Neural crest cell (in vitro differentiated cells): ENCODE measurements around the gene KRTAP20-4. TPM values are rescaled to one million over a fixed set of nuclear protein-coding genes. Genes with fewer than 3 reads are reported as not detected.

Source experiments
- DNase-seq: peaks from one replicate; pipeline ENCODE4 v3.0.0; 2021; ENCODE audit warnings: low read depth, mixed read lengths, low spot score
- H3K27ac Mint-ChIP-seq: one replicate; pipeline ENCODE4 v1.8.0; 2021; ENCODE audit warnings: mild to moderate bottlenecking, mixed read lengths; ENCODE audit not compliant: unreplicated experiment
- H3K27me3 Mint-ChIP-seq: 2 replicates; pipeline ENCODE4 v1.8.0; 2021; ENCODE audit warnings: low read depth, mild to moderate bottlenecking, mixed read lengths
- H3K36me3 Mint-ChIP-seq: 2 replicates; pipeline ENCODE4 v1.8.0; 2021; ENCODE audit warnings: low read depth, mild to moderate bottlenecking, mixed read lengths
- H3K4me1 Mint-ChIP-seq: 2 replicates; pipeline ENCODE4 v1.8.0; 2021; ENCODE audit warnings: mixed read lengths
- H3K4me3 Mint-ChIP-seq: one replicate; pipeline ENCODE4 v1.8.0; 2021; ENCODE audit warnings: mild to moderate bottlenecking, mixed read lengths
- H3K9me3 Mint-ChIP-seq: 2 replicates; pipeline ENCODE4 v1.8.0; 2021; ENCODE audit warnings: mixed read lengths
- total RNA-seq: library from RNA; stranded (reverse); gene quantifications from 2 replicates; pipeline ENCODE4 v1.2.1, GENCODE V29; 2021
- TF ChIP-seq, protein P1 (sequence below): fragments of 200-600 bp; sonication (generic); conservative IDR thresholded peaks from 2 replicates; pipeline ENCODE4 v1.5.0; 2021; ENCODE audit warnings: antibody characterized with exemption, mild to moderate bottlenecking

KRTAP20-4 gene
- total RNA-seq, 1 donor from 2014 or later, result not detected

GRCh38 chr21:30613836-30614235 is 6.6 kb upstream of the KRTAP20-4 start, which contains the start of gene KRTAP6-1:
Gene KRTAP6-1, minus strand, starts transcription at chr21:30613930. Its CDS starts 26 bp downstream, at chr21:30613904.
- TF ChIP-seq, protein P1, sequence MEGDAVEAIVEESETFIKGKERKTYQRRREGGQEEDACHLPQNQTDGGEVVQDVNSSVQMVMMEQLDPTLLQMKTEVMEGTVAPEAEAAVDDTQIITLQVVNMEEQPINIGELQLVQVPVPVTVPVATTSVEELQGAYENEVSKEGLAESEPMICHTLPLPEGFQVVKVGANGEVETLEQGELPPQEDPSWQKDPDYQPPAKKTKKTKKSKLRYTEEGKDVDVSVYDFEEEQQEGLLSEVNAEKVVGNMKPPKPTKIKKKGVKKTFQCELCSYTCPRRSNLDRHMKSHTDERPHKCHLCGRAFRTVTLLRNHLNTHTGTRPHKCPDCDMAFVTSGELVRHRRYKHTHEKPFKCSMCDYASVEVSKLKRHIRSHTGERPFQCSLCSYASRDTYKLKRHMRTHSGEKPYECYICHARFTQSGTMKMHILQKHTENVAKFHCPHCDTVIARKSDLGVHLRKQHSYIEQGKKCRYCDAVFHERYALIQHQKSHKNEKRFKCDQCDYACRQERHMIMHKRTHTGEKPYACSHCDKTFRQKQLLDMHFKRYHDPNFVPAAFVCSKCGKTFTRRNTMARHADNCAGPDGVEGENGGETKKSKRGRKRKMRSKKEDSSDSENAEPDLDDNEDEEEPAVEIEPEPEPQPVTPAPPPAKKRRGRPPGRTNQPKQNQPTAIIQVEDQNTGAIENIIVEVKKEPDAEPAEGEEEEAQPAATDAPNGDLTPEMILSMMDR, result no peak
- Mint-ChIP-seq H3K27ac (no peak within 1 kb of the TSS), H3K27me3 (no peaks in the 10 kb centered on the region), H3K9me3 (peaks cover 16% of the 10 kb centered on the region), H3K36me3 (peaks cover 2% of the 10 kb centered on the region), H3K4me1 (no peaks in the 10 kb centered on the region), H3K4me3 (no peak within 1 kb of the TSS)
- DNase-seq, result no peak

- TF ChIP-seq, protein P1, result no peak
- Mint-ChIP-seq H3K4me3 (no peak overlapping the region), H3K4me1 (no peaks in the 10 kb centered on the region), H3K9me3 (peaks cover 15% of the 10 kb centered on the region), H3K36me3 (peaks cover 2% of the 10 kb centered on the region), H3K27me3 (no peaks in the 10 kb centered on the region), H3K27ac (no peak overlapping the region)
- DNase-seq, result no peak
Measured at GRCh38 chr21:30615199-30615598, 5.2 kb upstream of the KRTAP20-4 start.

DNA sequence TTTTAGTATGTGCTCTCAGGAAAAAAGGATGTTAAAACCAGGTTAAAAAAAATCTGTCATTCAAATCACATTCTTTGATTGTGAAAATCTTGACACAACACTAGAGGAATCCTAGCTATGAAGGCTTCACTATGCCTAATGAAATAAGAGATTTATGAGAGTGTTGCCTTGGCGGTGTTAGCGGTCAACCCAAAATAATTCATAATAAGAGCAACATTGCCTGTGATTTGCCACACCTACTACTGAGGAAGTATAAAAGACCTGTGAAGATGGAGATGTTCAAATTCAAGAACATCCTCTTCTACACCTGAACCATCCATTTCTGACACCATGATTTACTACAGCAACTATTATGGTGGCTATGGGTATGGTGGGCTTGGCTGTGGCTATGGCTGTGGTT is 4.3 kb upstream of the KRTAP20-4 start, which contains the start of gene KRTAP20-1:
Gene KRTAP20-1 (plus strand): TSS at position 301 of the 400 bp plus-strand sequence. CDS start 30 bp downstream, at position 331.
- Mint-ChIP-seq H3K4me1 (no peaks in the 10 kb centered on the region), H3K36me3 (peaks cover 2% of the 10 kb centered on the region), H3K27ac (no peak within 1 kb of the TSS), H3K9me3 (peaks cover 6% of the 10 kb centered on the region), H3K4me3 (no peak within 1 kb of the TSS), H3K27me3 (no peaks in the 10 kb centered on the region)
- no peak for DNase-seq
- TF ChIP-seq, protein P1, result no peak

GRCh38 chr21:30620080-30620479 is 347 bp upstream of the KRTAP20-4 start:
- no peaks in the 10 kb centered on the region for H3K27me3 Mint-ChIP-seq
- H3K27ac Mint-ChIP-seq, result no peak overlapping the region
- no peak for DNase-seq
- no peaks in the 10 kb centered on the region for H3K36me3 Mint-ChIP-seq
- no peak overlapping the region for H3K4me3 Mint-ChIP-seq
- H3K4me1 Mint-ChIP-seq, result no peaks in the 10 kb centered on the region
- H3K9me3 Mint-ChIP-seq, result peaks cover 8% of the 10 kb centered on the region
- TF ChIP-seq, protein P1, result no peak

GRCh38 chr21:30623362-30623761 is 2.9 kb downstream of the KRTAP20-4 start:
- H3K4me3 Mint-ChIP-seq, result no peak overlapping the region
- peaks cover 2% of the 10 kb centered on the region for H3K36me3 Mint-ChIP-seq
- H3K4me1 Mint-ChIP-seq, result no peaks in the 10 kb centered on the region

More at GRCh38 chr21:30623362-30623761, 2.9 kb downstream of the KRTAP20-4 start:
- no peak for DNase-seq
- Mint-ChIP-seq H3K27ac (no peak overlapping the region), H3K27me3 (no peaks in the 10 kb centered on the region), H3K9me3 (peaks cover 15% of the 10 kb centered on the region)
- TF ChIP-seq, protein P1, result no peak
